GM18867 (cell line): ENCODE measurements around the gene ENPP7.

ENCODE experiments used
- ATAC-seq: cut with Tn5 transposase; IDR thresholded peaks from one replicate; pipeline ENCODE4 v1.9.1; 2021; ENCODE audit warnings: mild to moderate bottlenecking, moderate library complexity; ENCODE audit not compliant: unreplicated experiment

Gene ENPP7

GRCh38 chr17:79730437-79730768 lies 340 bp upstream of the ENPP7 start:
- ATAC-seq, result no peak

GRCh38 chr17:79732254-79732653 lies 1.5 kb downstream of the ENPP7 start:
- ATAC-seq, result no peak

- no peak for ATAC-seq
Measured at GRCh38 chr17:79732804-79733691, 2.3 kb downstream of the ENPP7 start.

- no peak for ATAC-seq
Measured at GRCh38 chr17:79733692-79734070, 2.9 kb downstream of the ENPP7 start.

- ATAC-seq, result no peak
Measured at GRCh38 chr17:79735096-79735495, 4.4 kb downstream of the ENPP7 start.

GRCh38 chr17:79737046-79737921 lies 6.5 kb downstream of the ENPP7 start:
- no peak for ATAC-seq

GRCh38 chr17:79737922-79738578 lies 7.3 kb downstream of the ENPP7 start:
- no peak for ATAC-seq

- no peak for ATAC-seq
Measured at GRCh38 chr17:79738643-79739042, 7.9 kb downstream of the ENPP7 start.

- no peak for ATAC-seq
Measured at GRCh38 chr17:79739148-79740062, 8.7 kb downstream of the ENPP7 start.

GRCh38 chr17:79740413-79740812 lies 9.7 kb downstream of the ENPP7 start:
- ATAC-seq, result no peak

- ATAC-seq, result no peak
Measured at GRCh38 chr17:79741401-79741750, 10.6 kb downstream of the ENPP7 start.

- ATAC-seq, result no peak
Measured at GRCh38 chr17:79741751-79742588, 11.2 kb downstream of the ENPP7 start.

GRCh38 chr17:79742589-79742918 lies 11.8 kb downstream of the ENPP7 start:
- ATAC-seq, result no peak

GRCh38 chr17:79742951-79743476 lies 12.3 kb downstream of the ENPP7 start:
- no peak for ATAC-seq

GRCh38 chr17:79743614-79744013 lies 12.9 kb downstream of the ENPP7 start:
- no peak for ATAC-seq

GRCh38 chr17:79745641-79746105 lies 14.9 kb downstream of the ENPP7 start:
- ATAC-seq, result no peak

GRCh38 chr17:79746889-79747507 lies 16.3 kb downstream of the ENPP7 start:
- no peak for ATAC-seq

GRCh38 chr17:79747508-79748294 lies 17.0 kb downstream of the ENPP7 start:
- ATAC-seq, result no peak
